GM13976 (cell line): ENCODE data around the gene ACVR1B.

Source experiments
- DNase-seq: peaks from one replicate; pipeline ENCODE4 v3.0.0; 2012; ENCODE audit warnings: low spot score
- in situ Hi-C: fragments of 300-500 bp; cut with MboI; formaldehyde crosslinking; loops from one replicate; pipeline ENCODE4 v1.12.0; 2022; ENCODE audit warnings: low sequenced_read_pairs, mixed read lengths, inconsistent platforms; ENCODE audit not compliant: unreplicated experiment
- TF ChIP-seq, protein P1 (sequence below): IDR thresholded peaks from 2 replicates; pipeline ENCODE4 v1.5.1; 2012; ENCODE audit warnings: borderline replicate concordance, mild to moderate bottlenecking; ENCODE audit not compliant: insufficient read depth; ENCODE audit errors: extremely low read depth, missing control alignments, control extremely low read depth

The ACVR1B gene

GRCh38 chr12:51937926-51938325, 13.6 kb upstream of the ACVR1B start:
- TF ChIP-seq, protein P1, sequence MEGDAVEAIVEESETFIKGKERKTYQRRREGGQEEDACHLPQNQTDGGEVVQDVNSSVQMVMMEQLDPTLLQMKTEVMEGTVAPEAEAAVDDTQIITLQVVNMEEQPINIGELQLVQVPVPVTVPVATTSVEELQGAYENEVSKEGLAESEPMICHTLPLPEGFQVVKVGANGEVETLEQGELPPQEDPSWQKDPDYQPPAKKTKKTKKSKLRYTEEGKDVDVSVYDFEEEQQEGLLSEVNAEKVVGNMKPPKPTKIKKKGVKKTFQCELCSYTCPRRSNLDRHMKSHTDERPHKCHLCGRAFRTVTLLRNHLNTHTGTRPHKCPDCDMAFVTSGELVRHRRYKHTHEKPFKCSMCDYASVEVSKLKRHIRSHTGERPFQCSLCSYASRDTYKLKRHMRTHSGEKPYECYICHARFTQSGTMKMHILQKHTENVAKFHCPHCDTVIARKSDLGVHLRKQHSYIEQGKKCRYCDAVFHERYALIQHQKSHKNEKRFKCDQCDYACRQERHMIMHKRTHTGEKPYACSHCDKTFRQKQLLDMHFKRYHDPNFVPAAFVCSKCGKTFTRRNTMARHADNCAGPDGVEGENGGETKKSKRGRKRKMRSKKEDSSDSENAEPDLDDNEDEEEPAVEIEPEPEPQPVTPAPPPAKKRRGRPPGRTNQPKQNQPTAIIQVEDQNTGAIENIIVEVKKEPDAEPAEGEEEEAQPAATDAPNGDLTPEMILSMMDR, result no peak
- no peak for DNase-seq
- in situ Hi-C loops, result no loop called here

GRCh38 chr12:51938726-51939125, 12.8 kb upstream of the ACVR1B start:
- no peak for DNase-seq
- in situ Hi-C loops, result no loop called here
- TF ChIP-seq, protein P1, result no peak

- TF ChIP-seq, protein P1, result no peak
- in situ Hi-C loops, result no loop called here
- DNase-seq, result no peak
Measured at GRCh38 chr12:51941011-51941581, 10.4 kb upstream of the ACVR1B start.

DNA sequence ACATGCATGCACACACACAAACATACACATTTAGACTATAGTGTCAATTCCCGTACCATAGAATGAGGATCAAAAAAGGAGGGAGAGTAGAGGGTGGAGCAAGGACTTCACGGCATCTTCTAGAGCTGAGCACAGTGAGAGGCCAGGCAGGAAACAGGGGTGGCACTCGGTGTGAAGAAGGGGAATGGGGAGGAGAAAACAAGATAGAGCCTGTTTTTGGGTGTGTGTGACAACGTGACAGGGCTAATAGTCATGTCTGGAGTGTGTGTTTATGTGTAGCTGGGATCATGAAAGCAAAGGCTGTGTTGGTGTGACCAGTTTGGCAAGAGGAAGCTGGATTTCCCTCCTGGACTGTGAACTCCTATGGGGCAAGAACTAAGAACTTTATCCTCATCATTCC, 9.9 kb upstream of the ACVR1B start:
- TF ChIP-seq, protein P1, result no peak
- no peak for DNase-seq
- in situ Hi-C loops, result no loop called here

GRCh38 chr12:51942056-51942455, 9.4 kb upstream of the ACVR1B start:
- in situ Hi-C loops, result no loop called here
- no peak for DNase-seq
- TF ChIP-seq, protein P1, result no peak

DNA sequence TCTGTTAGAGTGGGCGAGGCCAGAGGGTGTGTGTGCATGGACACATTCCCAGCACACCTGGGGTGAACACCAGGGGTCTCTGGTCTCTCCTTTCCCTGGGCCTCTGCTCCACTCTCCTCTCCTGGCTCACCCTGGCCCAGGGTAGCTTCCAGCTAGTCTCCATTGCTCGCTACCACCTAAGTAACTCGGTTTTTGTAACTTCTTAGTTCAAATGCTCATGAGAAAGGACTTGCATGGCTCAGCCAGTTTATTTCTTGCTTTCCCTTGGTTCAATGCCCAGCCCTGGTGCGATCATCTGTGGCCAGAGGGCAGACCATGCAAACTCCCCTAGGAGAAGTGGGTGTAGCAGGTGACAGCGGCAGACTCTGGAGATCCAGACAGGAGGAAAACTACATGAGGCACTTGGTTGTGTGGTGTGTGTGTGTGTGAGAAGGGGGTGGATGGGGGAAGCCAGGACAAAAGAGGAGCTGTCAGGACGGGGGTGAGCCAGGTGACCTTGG, 8.9 kb upstream of the ACVR1B start:
- TF ChIP-seq, protein P1, result no peak
- in situ Hi-C loops, result no loop called here
- no peak for DNase-seq
